Measurements from ENCODE around the gene STIM2.

STIM2 gene

DNA sequence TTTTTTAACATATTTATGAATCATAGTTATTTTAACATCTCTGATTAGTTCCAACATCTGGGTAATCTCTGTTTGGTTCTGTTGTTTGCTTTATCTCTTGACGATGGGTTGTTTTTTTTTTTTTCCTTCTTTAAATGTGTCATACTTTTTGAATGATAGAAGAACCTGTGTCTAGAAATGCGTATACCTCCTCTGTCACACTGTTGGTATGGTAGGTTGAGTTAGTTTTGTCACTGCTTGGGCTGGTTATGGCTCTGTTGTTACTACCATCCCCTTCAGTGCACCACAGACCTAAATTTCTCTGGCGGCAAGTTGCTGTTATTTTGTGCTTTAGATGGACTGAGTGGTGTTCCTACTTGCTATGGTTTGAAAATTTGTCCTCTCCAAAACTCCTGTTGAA, 16.8 kb downstream of the STIM2 start:
- H3K4me3 ChIP-seq (ENCODE audit: low read length) = no peak overlapping the region
- peaks cover 12% of the 10 kb centered on the region for H3K4me1 ChIP-seq (ENCODE audit: control insufficient read depth, insufficient read depth, low read length)
- H3K9me3 ChIP-seq (ENCODE audit: control insufficient read depth, low read length) = no peaks in the 10 kb centered on the region
- H3K27me3 ChIP-seq (ENCODE audit: control insufficient read depth, insufficient read depth, low read length) = no peaks in the 10 kb centered on the region
- no peak overlapping the region for H3K9ac ChIP-seq (ENCODE audit: low read length)
- no peaks in the 10 kb centered on the region for H3K36me3 ChIP-seq (ENCODE audit: control insufficient read depth, insufficient read depth, low read length)

DNA sequence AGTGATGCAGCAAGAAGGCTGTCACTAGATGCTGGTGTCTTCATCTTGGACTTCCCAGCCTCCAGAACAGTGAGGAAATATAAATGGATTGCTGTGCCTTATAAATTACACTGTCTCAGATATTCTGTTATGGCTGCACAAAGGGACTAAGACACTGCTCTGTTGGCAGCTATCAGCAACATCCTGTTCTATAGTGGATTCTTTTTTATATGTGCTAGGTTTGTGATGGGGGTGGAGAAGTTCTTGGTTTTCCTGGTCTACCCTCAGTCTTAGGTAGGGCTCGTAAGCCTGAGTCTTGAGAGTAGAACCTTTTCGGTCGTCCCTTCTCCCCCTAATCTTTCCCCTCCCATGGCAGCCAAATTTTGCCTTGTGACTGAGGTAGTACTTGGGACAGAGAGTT, 17.3 kb downstream of the STIM2 start:
- Histone ChIP-seq H3K4me3 (ENCODE audit: low read length) (no peak overlapping the region), H3K36me3 (ENCODE audit: control insufficient read depth, insufficient read depth, low read length) (no peaks in the 10 kb centered on the region), H3K9me3 (ENCODE audit: control insufficient read depth, low read length) (no peaks in the 10 kb centered on the region), H3K9ac (ENCODE audit: low read length) (no peak overlapping the region), H3K4me1 (ENCODE audit: control insufficient read depth, insufficient read depth, low read length) (peaks cover 12% of the 10 kb centered on the region), H3K27me3 (ENCODE audit: control insufficient read depth, insufficient read depth, low read length) (no peaks in the 10 kb centered on the region)

DNA sequence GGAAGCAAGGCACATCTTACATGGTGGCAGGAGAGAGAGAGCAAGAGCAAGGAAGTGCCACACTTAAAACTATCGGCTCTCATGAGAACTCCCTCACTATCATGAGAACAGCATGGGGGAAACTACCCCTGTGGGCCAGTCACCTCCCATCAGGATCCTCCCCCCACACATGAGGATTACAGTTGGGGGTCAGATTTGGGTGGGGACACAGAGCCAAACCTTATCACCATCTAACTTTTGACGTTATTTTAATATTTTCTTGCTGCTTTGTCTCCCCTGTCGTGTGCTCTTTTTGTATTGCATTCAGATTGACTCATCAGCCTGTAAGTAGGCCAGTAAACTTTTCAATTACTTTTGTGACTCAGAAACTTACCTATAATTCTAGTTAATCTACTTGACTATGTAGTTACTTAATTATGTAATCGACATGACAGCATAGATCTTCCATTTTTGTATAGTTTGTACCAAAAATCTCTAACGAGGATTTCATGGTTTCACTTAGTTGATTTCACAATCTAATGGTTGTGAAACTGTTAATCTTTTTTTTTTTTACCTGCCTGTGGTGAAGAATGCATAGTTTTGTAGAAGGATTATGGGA, 18.3 kb downstream of the STIM2 start:
- no peak overlapping the region for H3K4me3 ChIP-seq (ENCODE audit: low read length)
- H3K36me3 ChIP-seq (ENCODE audit: control insufficient read depth, insufficient read depth, low read length) = no peaks in the 10 kb centered on the region
- no peaks in the 10 kb centered on the region for H3K9me3 ChIP-seq (ENCODE audit: control insufficient read depth, low read length)
- no peaks in the 10 kb centered on the region for H3K27me3 ChIP-seq (ENCODE audit: control insufficient read depth, insufficient read depth, low read length)
- no peak overlapping the region for H3K9ac ChIP-seq (ENCODE audit: low read length)
- peaks cover 12% of the 10 kb centered on the region for H3K4me1 ChIP-seq (ENCODE audit: control insufficient read depth, insufficient read depth, low read length)

- no peaks in the 10 kb centered on the region for H3K27me3 ChIP-seq (ENCODE audit: control insufficient read depth, insufficient read depth, low read length)
- H3K36me3 ChIP-seq (ENCODE audit: control insufficient read depth, insufficient read depth, low read length) = no peaks in the 10 kb centered on the region
- H3K4me1 ChIP-seq (ENCODE audit: control insufficient read depth, insufficient read depth, low read length) = peaks cover 12% of the 10 kb centered on the region
- no peak overlapping the region for H3K4me3 ChIP-seq (ENCODE audit: low read length)
- no peak overlapping the region for H3K9ac ChIP-seq (ENCODE audit: low read length)
- H3K9me3 ChIP-seq (ENCODE audit: control insufficient read depth, low read length) = no peaks in the 10 kb centered on the region
Observed at GRCh38 chr4:26879805-26880204, 19.2 kb downstream of the STIM2 start.

GRCh38 chr4:26884026-26884425, 23.4 kb downstream of the STIM2 start:
- Histone ChIP-seq H3K36me3 (ENCODE audit: control insufficient read depth, insufficient read depth, low read length) (no peaks in the 10 kb centered on the region), H3K4me3 (ENCODE audit: low read length) (no peak overlapping the region), H3K27me3 (ENCODE audit: control insufficient read depth, insufficient read depth, low read length) (no peaks in the 10 kb centered on the region), H3K9ac (ENCODE audit: low read length) (no peak overlapping the region), H3K4me1 (ENCODE audit: control insufficient read depth, insufficient read depth, low read length) (peaks cover 16% of the 10 kb centered on the region), H3K9me3 (ENCODE audit: control insufficient read depth, low read length) (no peaks in the 10 kb centered on the region)

GRCh38 chr4:26884486-26884988, 23.9 kb downstream of the STIM2 start:
- Histone ChIP-seq H3K27me3 (ENCODE audit: control insufficient read depth, insufficient read depth, low read length) (no peaks in the 10 kb centered on the region), H3K36me3 (ENCODE audit: control insufficient read depth, insufficient read depth, low read length) (no peaks in the 10 kb centered on the region), H3K4me3 (ENCODE audit: low read length) (no peak overlapping the region), H3K9me3 (ENCODE audit: control insufficient read depth, low read length) (no peaks in the 10 kb centered on the region), H3K9ac (ENCODE audit: low read length) (no peak overlapping the region), H3K4me1 (ENCODE audit: control insufficient read depth, insufficient read depth, low read length) (peaks cover 12% of the 10 kb centered on the region)

DNA sequence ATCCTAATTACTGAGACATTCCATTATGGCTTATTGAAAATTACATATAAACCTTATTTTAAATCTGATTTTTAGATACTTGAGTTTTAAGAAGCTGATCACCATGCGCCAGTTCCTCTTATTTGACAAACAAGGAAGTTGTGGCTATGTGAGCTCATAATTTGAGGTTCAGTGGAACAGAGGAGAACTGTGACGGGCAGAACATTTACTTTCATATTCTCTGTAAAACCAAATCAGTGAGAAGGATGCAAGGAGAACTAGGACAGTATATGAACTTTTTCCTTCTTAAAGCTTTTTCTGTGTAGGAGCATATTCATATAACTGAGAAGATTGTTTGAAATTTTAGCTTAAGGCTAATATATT, 25.3 kb downstream of the STIM2 start:
- Histone ChIP-seq H3K4me1 (ENCODE audit: control insufficient read depth, insufficient read depth, low read length) (peaks cover 6% of the 10 kb centered on the region), H3K9ac (ENCODE audit: low read length) (peak overlapping the region; percentile 31), H3K27me3 (ENCODE audit: control insufficient read depth, insufficient read depth, low read length) (no peaks in the 10 kb centered on the region), H3K9me3 (ENCODE audit: control insufficient read depth, low read length) (no peaks in the 10 kb centered on the region), H3K36me3 (ENCODE audit: control insufficient read depth, insufficient read depth, low read length) (no peaks in the 10 kb centered on the region), H3K4me3 (ENCODE audit: low read length) (no peak overlapping the region)

DNA sequence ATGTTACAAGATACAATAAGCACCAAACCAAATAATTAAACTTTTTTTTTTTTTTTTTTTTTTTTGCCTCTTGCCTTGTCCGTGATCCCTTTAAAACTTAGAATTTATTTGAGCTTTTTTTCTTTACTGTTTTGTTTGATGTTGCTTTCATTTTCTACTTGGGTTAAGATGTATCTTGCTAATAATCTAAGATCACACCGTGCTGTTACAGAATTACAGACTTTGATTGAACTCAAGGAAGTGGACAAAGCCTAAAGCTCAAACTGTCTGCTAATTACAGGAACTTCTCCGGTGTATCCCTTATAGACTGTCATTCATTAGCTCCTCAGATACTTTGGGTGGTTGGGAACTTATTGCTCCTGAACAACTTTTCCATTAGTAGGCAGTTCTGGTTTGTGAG, 26.5 kb downstream of the STIM2 start:
- Histone ChIP-seq H3K9me3 (ENCODE audit: control insufficient read depth, low read length) (no peaks in the 10 kb centered on the region), H3K9ac (ENCODE audit: low read length) (no peak overlapping the region), H3K36me3 (ENCODE audit: control insufficient read depth, insufficient read depth, low read length) (no peaks in the 10 kb centered on the region), H3K4me1 (ENCODE audit: control insufficient read depth, insufficient read depth, low read length) (peaks cover 6% of the 10 kb centered on the region), H3K4me3 (ENCODE audit: low read length) (no peak overlapping the region), H3K27me3 (ENCODE audit: control insufficient read depth, insufficient read depth, low read length) (no peaks in the 10 kb centered on the region)

- Histone ChIP-seq H3K36me3 (ENCODE audit: control insufficient read depth, insufficient read depth, low read length) (no peaks in the 10 kb centered on the region), H3K9ac (ENCODE audit: low read length) (no peak overlapping the region), H3K27me3 (ENCODE audit: control insufficient read depth, insufficient read depth, low read length) (no peaks in the 10 kb centered on the region), H3K4me1 (ENCODE audit: control insufficient read depth, insufficient read depth, low read length) (peaks cover 6% of the 10 kb centered on the region), H3K4me3 (ENCODE audit: low read length) (no peak overlapping the region), H3K9me3 (ENCODE audit: control insufficient read depth, low read length) (no peaks in the 10 kb centered on the region)
Observed at GRCh38 chr4:26887809-26888208, 27.2 kb downstream of the STIM2 start.

GRCh38 chr4:26889356-26889755, 28.7 kb downstream of the STIM2 start:
- no peak overlapping the region for H3K9ac ChIP-seq (ENCODE audit: low read length)
- no peaks in the 10 kb centered on the region for H3K9me3 ChIP-seq (ENCODE audit: control insufficient read depth, low read length)
- H3K27me3 ChIP-seq (ENCODE audit: control insufficient read depth, insufficient read depth, low read length) = no peaks in the 10 kb centered on the region
- no peak overlapping the region for H3K4me3 ChIP-seq (ENCODE audit: low read length)
- no peaks in the 10 kb centered on the region for H3K36me3 ChIP-seq (ENCODE audit: control insufficient read depth, insufficient read depth, low read length)
- H3K4me1 ChIP-seq (ENCODE audit: control insufficient read depth, insufficient read depth, low read length) = peaks cover 6% of the 10 kb centered on the region

GRCh38 chr4:26891054-26891453, 30.4 kb downstream of the STIM2 start:
- H3K36me3 ChIP-seq (ENCODE audit: control insufficient read depth, insufficient read depth, low read length) = no peaks in the 10 kb centered on the region
- no peaks in the 10 kb centered on the region for H3K9me3 ChIP-seq (ENCODE audit: control insufficient read depth, low read length)
- H3K4me3 ChIP-seq (ENCODE audit: low read length) = no peak overlapping the region
- H3K4me1 ChIP-seq (ENCODE audit: control insufficient read depth, insufficient read depth, low read length) = peaks cover 6% of the 10 kb centered on the region
- no peaks in the 10 kb centered on the region for H3K27me3 ChIP-seq (ENCODE audit: control insufficient read depth, insufficient read depth, low read length)
- no peak overlapping the region for H3K9ac ChIP-seq (ENCODE audit: low read length)

GRCh38 chr4:26891867-26892266, 31.2 kb downstream of the STIM2 start:
- no peaks in the 10 kb centered on the region for H3K27me3 ChIP-seq (ENCODE audit: control insufficient read depth, insufficient read depth, low read length)
- no peak overlapping the region for H3K9ac ChIP-seq (ENCODE audit: low read length)
- H3K9me3 ChIP-seq (ENCODE audit: control insufficient read depth, low read length) = no peaks in the 10 kb centered on the region
- H3K36me3 ChIP-seq (ENCODE audit: control insufficient read depth, insufficient read depth, low read length) = no peaks in the 10 kb centered on the region
- H3K4me1 ChIP-seq (ENCODE audit: control insufficient read depth, insufficient read depth, low read length) = peaks cover under 1% of the 10 kb centered on the region
- H3K4me3 ChIP-seq (ENCODE audit: low read length) = no peak overlapping the region
